ENCODE results near the gene ENDOU.

Gene ENDOU

DNA sequence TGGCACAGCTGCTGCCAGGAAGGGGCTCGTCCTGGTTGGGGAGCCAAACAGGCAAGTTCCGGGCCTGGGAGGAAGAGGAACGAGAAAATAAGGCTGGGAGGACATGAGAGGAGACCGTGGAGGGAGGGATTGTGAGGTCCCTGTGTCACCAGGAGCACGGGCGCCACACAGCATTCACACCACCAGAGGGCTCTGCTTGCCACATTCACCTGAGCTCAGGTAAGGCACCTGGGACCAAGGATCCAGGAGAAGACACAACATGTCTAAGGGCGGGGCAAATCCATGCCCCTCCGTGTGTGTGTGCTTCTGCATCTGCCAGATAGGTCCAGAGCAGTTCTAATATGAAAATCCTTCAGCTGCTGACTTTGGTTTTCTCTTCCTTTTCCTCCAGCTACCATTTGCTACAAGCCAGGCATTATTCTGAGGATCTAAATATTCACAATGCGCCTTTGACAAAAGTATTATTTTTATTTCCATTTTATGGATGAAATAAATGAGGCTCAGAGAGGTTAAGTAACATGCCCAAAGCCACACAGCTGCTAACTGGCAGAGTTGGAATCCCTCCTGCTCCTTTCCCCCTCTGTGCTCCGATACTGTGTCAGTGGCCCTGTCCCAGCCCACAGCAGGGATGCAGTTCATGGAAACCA is 18.8 kb upstream of the ENDOU start:
- DNase-seq (ENCODE audit: low read depth in 1 of 2, low spot score in 1 of 2) = peak; percentile 31 to 34

DNA sequence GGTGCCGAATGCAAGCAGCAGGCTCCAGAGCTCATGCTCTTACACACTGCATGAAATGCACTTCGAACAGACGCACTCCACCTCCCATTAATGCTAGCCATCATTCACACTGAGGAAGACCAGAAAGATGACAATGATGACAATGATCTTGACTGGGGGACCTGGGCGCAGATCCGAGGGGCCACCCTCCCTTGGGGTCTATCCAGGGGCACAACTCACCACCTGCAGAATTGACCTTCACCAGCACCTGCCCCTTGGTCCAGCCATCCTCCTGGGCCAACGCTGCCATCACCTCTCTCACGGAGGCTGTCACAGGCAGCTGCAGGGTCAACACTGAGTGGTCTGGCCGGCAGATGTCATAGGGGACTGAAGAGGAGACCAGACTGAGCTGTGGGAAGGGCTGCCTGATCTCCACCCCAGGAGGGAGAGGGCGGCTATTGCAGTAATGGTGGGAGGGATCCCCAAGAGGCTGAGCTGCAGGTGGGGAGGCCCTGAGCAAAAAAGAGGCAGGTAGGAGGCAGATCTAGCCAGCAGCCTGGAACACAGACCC is 18.1 kb upstream of the ENDOU start:
- DNase-seq (ENCODE audit: low read depth in 1 of 2, low spot score in 1 of 2) = no peak

DNA sequence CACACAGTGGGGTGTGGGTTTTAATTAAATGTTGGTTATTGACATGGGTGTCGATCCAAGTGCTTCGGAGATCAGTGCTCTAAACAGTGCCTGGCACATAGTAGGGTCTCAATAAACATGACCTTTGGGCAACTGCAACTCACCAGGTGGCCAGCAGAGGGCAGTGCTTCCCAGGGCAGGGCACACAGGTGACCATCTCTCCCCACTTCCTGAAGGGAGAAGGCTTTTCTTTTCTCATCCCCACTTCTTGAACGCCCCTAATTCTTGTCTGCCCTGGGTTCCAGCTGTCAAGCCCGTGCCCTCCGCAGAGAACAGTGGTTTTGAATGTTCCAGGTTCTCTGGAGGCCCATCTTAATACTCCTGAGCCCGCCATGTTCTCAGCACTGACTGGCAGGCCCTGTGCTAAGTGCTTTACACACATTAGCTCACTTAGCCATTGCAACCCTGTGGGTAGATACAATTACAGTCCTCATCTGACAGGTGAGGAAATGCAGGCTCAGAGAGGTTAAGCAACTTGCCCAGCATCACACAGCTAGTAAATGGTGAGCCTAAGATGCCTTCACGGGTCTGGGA is 17.0 kb upstream of the ENDOU start:
- peak; percentile 58 to 61 for DNase-seq (ENCODE audit: low read depth in 1 of 2, low spot score in 1 of 2)

DNA sequence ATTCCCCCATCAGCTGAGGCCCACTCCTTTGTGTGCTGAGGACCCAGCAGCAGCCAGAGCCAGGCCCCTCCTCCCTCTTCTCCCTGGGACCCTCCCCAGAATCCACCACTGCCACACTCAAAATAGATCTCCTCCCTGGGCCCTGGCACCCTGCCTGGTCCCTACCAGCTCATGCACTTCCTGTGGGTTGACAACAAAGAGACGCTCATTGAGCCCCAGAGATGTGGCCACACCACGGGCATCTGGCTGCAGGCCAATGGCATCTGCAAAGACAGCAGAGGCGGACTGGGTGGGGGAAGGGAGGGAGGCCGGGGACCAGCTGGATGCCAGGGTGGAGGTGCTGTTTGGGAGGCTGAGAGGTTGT is 16.0 kb upstream of the ENDOU start:
- DNase-seq (ENCODE audit: low read depth in 1 of 2, low spot score in 1 of 2) = peak; percentile 43 to 65

DNA sequence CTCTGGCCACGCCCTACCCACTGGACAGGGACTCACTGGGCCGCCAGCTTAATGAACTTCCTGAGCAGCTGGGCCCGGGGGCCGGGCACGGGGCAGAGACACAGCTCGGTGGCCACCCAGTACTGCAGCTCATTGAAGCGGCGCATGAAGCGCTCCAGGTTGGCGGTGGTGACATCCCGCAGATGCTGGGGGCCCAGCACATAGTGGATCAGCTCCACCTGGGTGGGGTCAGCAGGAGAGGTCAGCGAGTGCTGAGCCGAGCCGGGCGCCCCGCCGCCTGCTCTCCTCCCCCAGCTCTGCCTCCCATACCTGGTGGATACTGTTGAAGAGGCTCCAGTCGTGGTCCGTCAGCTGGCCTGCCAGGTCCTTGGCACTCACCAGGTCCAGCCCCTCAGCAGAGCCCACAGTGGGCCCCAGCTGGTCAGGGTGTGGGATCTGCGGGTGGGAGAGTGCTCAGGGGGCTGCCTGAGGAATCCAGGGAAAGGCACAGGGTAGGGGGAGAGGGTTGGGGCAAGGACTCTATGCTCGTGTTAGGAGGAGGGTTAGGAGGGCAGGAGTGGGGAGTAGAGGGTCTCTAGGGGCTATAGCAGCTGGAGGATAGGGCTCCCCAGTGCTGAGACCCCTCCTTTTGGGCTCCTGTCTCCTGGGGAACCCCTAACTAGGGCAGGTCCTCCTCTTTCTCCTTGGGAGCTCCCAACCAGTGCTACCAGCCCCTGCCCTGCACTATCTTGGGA is 15.5 kb upstream of the ENDOU start:
- DNase-seq (ENCODE audit: low read depth in 1 of 2, low spot score in 1 of 2) = no peak

DNA sequence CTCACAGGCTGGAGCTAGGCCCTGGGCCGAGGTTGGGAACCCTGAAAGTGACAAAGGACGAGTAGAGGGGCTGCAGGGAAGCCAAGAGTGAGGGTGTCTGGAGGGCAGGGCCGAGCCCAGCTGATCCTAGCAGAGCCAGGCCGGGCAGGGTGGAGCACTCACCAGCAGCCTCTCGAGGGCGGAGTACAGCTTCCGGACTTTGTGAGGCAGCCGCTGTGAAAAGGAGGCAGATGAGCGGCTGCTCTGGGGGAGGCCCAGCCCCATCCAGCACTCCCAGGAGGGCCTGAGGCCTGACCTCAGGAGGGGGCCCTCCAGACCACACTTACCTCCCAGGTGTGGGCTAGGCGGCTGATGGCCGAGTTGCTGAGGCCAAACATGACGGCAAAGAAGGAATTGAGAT is 14.7 kb upstream of the ENDOU start:
- no peak for DNase-seq (ENCODE audit: low read depth in 1 of 2, low spot score in 1 of 2)

DNA sequence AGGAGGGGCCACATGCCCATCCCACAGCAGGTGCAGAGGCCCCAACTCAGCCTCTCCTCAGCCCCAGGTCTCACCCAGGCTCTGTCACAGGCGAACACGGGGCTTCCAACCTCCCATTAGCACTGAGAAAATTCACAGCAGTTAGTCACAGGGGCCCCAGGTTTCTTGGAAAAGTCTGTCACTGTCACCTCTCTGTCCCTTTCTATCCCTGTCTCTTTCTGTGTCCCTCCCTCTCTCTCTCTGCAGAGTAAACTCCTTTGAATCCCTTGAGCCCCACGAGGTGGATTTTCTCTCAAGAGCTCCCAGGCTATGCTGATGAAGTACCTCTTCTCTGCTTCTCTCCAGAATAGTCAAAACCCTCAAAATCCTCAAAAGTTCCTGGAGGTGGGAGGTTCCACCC is 14.0 kb upstream of the ENDOU start:
- DNase-seq (ENCODE audit: low read depth in 1 of 2, low spot score in 1 of 2) = no peak

DNA sequence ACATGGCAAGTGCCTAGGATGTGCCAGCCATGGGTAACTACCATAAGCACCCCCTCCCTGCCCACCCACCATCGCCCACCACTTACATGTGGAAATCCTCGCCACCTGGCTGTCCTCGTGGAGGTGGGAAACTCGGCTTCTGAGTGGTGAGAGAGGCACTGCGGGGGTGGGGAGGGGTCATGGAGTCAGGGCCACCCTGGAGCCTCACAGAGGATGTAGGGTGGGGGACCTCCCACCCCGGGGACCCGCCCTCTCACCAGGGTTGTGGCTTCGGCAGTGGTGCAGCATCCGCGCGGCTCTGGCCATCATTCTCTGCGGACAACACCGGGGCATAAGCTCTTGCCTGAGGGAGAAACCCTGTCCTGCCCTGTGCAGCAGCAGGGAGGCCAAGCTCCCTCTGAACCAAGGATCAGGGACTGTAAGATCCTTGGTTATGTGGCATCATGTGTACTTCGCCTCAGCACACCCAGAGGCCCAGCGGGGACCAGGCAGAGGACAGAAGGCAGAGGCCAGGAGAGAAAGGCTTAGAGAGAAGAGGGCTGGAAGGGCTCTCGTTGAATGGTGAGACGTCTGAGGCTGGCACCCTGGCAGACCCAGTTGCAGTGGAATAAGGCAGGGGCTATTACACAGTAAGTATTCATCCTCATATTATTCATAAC is 12.8 kb upstream of the ENDOU start:
- DNase-seq (ENCODE audit: low read depth in 1 of 2, low spot score in 1 of 2) = no peak

DNA sequence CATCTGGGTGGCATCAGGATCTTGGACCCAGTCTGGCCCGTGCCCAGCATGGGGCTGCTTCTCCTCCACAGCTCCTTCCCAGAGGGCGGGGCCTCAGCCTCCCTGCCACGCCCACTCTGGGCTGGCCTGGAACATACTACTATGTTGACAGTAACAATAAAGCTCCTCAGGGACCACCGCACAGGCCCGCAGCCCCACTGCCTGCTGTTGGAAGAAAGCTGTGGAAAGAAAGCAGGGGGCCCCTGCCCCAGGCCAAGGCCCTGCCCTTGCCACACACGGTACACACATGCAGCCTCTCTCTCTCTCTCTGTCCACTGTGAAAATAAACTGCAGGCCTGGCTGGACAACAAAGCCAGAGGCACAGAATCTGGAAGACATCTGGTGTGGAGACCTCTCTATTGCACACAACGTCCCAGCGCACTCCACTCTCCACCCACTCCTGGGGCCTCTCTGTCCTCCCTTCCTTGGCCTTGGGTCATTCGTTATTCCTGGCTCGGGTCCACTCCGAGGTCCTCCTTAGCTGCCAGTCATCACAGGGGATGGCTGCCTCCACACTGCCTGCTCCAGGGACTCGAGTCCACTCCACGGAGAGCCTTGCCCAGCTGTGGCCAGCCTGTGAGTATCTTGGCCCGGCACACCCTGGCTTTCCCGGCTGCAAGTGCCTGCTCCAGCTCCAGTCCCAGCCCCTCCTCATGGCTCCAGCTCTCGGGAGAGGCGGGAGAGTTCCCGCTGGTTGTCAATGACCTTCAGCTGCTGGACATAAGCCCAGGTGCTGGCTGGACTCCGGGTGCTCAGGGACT is 11.8 kb upstream of the ENDOU start:
- DNase-seq (ENCODE audit: low read depth in 1 of 2, low spot score in 1 of 2) = no peak

DNA sequence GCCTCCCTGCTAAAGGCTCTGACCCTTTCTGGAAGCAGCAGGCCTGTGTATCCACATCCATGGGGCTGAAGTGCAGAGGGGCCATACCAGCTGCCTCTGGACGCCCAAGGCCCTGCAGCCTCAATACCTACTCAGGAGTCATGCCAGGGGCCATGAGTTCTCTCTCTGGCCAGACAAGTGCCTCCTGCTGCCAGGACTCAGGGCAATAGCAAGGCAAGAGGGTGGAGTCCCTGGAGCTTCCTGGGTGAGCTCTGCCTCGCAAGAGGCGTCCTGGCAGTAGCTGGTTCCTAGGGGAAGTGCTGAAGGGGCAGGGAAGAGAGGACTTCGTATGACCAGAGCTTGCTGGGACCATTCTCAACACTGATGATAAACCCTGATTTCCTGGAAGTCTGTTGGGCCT is 10.9 kb upstream of the ENDOU start:
- no peak for DNase-seq (ENCODE audit: low read depth in 1 of 2, low spot score in 1 of 2)

DNA sequence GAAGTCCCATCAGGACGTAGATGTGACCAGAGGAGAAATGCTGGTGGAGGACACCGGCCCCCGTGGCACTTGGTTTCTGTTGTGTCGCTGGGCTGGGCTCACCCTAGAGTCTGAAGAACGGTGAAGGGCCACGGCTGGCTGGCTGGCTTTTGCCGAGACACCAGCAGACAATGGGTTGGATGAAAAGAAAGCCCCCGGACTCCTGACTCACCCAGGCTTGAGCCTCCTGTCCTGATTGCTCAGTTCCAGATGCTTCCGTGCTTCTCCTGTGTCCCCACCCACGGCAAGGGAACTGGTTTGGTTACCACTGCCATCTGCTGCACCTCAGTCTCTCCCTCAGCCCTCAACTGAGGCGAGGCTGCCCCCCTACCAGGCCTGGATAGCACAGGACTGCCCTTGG is 10.4 kb upstream of the ENDOU start:
- no peak for DNase-seq (ENCODE audit: low read depth in 1 of 2, low spot score in 1 of 2)

DNA sequence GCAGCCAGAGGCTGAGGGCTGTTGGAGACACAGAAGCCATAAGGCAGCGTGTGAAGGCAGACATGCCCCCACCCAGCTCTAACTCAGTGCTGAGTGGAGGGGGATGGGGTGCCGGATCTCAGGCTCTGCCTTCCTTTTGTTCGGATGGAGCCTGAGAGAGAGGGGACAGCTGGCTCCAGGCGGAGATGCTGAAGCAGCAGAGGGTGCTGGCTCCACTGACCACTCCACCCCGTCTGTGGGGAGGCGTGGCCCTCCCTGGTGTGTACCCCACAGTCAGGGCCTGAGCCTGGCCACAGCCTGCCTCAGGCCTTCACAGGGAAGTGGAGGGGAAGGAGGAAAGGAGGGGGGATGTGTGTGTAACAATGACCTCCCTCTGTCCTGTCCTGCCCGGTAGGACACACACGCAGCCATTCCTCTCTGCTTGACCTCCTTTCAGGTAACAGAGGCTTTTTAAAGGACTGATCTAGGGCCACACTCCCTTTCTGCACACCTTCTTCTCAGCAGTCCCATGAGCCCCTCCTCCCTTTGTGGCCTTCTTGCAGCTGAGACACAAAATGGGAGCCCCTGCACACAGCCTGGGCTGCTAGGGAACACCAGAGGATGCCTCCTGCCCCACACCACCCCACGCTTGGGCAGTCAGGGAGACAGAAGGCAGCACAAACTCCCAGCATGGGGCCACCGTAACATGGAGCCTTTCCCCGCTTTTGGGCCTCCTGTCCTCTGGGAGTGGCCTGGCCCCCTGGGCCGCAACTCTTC is 9.6 kb upstream of the ENDOU start:
- DNase-seq (ENCODE audit: low read depth in 1 of 2, low spot score in 1 of 2) = no peak

DNA sequence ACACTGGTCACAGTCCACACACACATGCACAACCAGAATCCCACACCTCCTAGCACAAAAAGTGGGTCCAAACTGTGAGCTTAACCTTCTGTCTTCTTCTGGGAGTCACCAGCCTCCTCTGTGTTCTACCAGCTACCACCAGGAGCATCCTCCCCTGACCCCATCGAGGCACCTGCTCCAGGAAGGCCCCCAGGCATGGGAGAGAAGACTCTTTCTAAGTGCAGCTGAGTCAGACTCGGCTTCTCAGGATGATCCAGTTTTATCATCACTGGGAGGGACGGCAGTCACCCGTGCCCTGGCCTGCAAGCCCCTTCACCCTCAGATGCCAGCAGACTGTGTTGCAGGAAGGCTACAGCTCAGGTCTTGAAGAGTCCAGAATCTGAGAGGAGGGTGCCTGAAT is 7.9 kb upstream of the ENDOU start:
- DNase-seq (ENCODE audit: low read depth in 1 of 2, low spot score in 1 of 2) = no peak

DNA sequence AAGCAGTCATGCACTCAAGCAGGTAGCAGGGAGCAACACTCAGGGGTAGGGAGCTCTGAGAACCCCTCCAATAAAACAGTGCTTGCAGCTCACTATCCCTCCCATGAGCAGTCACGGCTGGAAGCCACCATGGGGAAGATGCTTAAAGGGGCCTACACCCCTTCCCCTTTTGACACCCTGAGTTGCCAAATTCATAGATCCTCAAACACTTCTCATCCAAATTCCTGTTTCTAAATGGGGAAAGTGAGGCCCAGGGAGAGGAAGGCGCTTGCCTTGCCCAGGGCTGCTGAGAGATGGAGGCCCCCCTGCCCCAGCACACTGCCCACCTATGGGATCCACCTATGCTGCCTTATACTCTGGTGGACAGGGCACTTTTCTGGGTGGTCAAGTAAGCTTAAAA is 7.2 kb upstream of the ENDOU start:
- DNase-seq (ENCODE audit: low read depth in 1 of 2, low spot score in 1 of 2) = no peak

DNA sequence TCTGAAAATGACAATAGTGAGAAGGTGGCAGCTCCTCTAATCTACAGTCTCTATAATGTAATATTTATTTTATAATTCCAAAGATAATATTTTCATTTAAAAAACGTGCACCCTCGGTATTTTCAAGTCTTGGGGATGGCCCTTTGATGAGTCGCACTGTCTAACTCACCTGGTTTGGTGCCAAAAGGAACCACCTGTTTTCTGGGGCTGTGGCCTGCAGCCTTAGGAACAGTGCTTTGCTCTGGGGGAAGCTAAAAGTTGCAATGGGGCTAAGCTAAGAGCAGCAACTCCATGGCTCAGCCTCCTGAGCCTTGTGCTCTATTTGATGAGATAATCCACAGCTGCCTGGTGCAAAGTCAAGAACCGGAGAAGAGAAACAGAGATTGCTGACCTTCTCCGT is 6.4 kb upstream of the ENDOU start:
- DNase-seq (ENCODE audit: low read depth in 1 of 2, low spot score in 1 of 2) = no peak

DNA sequence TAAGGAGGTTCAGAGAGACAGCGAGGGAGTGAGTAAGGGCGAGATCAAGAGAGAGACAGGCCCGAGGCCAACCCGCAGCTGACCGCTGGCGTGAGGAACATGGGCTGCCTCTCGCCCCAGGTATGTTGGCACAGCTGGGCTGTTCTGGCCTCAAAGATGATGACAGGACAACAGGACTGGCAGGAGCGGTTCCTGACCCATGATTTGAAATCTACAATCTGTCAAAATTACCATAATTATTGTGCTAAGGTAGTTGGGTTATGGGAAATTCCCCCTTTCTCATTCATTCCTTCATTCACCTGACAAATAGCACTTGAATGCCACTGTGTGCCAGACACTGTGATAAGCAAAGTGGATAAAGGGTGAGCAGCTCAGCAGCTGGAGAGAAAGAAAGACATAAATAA is 5.1 kb upstream of the ENDOU start:
- DNase-seq (ENCODE audit: low read depth in 1 of 2, low spot score in 1 of 2) = no peak

DNA sequence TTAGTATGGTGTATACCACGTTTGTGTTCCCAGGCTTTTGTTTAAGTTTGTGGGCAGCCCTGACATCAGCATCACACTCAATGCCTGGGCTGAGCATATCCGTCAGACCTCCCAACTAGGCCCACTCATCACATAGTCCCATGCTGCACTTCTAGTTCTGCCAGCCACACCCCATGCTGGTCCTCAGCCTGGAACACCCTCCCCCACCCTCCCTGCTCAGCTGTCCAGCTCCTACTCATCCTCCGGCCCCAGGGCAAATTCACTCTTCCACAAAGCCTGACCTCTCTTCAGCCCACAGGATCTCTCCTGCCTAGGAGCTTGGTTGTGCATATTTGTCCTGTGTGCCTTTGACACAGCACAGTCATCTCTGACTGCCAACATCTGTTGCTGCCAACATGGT is 3.9 kb upstream of the ENDOU start:
- DNase-seq (ENCODE audit: low read depth in 1 of 2, low spot score in 1 of 2) = no peak

DNA sequence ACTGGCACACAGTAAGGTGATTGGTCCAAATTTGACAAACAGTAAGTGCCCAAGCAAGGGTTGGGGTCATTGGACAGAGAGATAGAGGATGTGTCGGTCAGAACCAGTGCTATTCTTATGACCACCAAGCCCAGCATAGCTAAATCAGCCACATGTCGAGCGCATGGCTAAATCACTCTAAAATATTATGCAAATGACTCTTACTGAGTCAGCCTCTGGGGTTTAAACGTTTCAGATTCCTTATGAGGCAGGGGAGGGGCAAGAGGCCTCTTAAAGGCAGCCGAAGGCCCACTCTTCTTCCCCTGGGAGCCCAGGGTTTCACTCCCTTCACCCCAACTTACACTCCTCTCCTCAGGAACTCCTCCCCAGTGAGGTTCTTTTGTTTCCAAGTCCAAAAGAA is 603 bp upstream of the ENDOU start:
- no peak for DNase-seq (ENCODE audit: low read depth in 1 of 2, low spot score in 1 of 2)

DNA sequence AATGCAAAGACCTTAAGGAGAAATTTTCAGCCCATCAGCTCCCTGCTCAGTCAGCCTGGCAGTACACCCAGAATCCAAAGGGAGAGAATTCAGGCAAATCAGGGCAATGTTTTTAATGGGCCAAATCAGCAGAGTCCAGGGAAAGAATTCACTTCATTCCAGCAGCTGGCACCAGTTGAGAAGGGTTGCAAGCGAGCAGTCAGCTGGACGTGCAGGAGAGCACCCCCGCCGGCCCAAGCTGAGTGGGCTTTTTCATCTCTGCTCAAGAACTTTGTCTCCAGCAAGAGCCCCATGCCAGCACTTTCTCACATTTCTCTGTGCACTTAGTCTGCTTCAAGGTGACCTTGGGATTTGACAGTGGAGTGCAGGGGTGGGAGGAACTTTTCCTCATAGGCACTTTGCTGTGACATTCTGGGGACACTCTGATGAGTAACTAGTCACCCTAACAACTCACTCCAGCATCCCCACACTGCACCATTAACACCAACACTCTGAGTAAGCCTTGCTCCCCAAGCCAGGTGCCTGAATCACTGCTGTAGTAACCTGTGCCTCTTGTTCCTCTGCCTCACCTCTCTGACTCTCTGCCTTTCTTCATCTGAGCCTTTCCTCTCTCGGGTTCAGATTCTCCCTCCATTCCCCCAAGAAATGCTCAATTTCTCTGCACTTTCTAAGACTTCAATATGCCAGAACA is 2.2 kb downstream of the ENDOU start:
- no peak for DNase-seq (ENCODE audit: low read depth in 1 of 2, low spot score in 1 of 2)
